GM18519 (cell line): ENCODE data around the gene PLEKHM1.
"Not testable (repeated sequence)": the region's sequence is repeated elsewhere in the genome, so short reads cannot be mapped to it uniquely, and the experiment has no call there.

Experiments
- ATAC-seq: cut with Tn5 transposase; IDR thresholded peaks from one replicate; pipeline ENCODE4 v1.9.1; 2021; ENCODE audit warnings: mild to moderate bottlenecking, moderate library complexity; ENCODE audit not compliant: unreplicated experiment, low FRiP score

Gene PLEKHM1

GRCh38 chr17:45468293-45469203 lies 22.0 kb downstream of the PLEKHM1 start:
- not testable (repeated sequence) for ATAC-seq

GRCh38 chr17:45461524-45462327 lies 28.8 kb downstream of the PLEKHM1 start:
- not testable (repeated sequence) for ATAC-seq

GRCh38 chr17:45460422-45460821 lies 30.1 kb downstream of the PLEKHM1 start:
- ATAC-seq = not testable (repeated sequence)

GRCh38 chr17:45454341-45454740 lies 36.2 kb downstream of the PLEKHM1 start:
- not testable (repeated sequence) for ATAC-seq

GRCh38 chr17:45453731-45454130 lies 36.8 kb downstream of the PLEKHM1 start:
- ATAC-seq = not testable (repeated sequence)

GRCh38 chr17:45453225-45453534 lies 37.3 kb downstream of the PLEKHM1 start:
- not testable (repeated sequence) for ATAC-seq

- ATAC-seq = not testable (repeated sequence)
Measured at GRCh38 chr17:45452329-45453224, 37.9 kb downstream of the PLEKHM1 start.

GRCh38 chr17:45451660-45452059 lies 38.9 kb downstream of the PLEKHM1 start:
- ATAC-seq = not testable (repeated sequence)

- ATAC-seq = no peak
Measured at GRCh38 chr17:45451131-45451530, 39.4 kb downstream of the PLEKHM1 start.

GRCh38 chr17:45449708-45450329 lies 40.7 kb downstream of the PLEKHM1 start:
- ATAC-seq = not testable (repeated sequence)

GRCh38 chr17:45449260-45449659 lies 41.3 kb downstream of the PLEKHM1 start:
- not testable (repeated sequence) for ATAC-seq

GRCh38 chr17:45448483-45448882 lies 42.0 kb downstream of the PLEKHM1 start:
- ATAC-seq = not testable (repeated sequence)

- not testable (repeated sequence) for ATAC-seq
Measured at GRCh38 chr17:45448066-45448465, 42.5 kb downstream of the PLEKHM1 start.

GRCh38 chr17:45447650-45448049 lies 42.9 kb downstream of the PLEKHM1 start:
- not testable (repeated sequence) for ATAC-seq

GRCh38 chr17:45446872-45447625 lies 43.5 kb downstream of the PLEKHM1 start:
- ATAC-seq = not testable (repeated sequence)

- not testable (repeated sequence) for ATAC-seq
Measured at GRCh38 chr17:45445901-45446743, 44.4 kb downstream of the PLEKHM1 start.

GRCh38 chr17:45444856-45445820 lies 45.4 kb downstream of the PLEKHM1 start:
- not testable (repeated sequence) for ATAC-seq
